ENCODE results near the gene RASA3.

RASA3 gene

DNA sequence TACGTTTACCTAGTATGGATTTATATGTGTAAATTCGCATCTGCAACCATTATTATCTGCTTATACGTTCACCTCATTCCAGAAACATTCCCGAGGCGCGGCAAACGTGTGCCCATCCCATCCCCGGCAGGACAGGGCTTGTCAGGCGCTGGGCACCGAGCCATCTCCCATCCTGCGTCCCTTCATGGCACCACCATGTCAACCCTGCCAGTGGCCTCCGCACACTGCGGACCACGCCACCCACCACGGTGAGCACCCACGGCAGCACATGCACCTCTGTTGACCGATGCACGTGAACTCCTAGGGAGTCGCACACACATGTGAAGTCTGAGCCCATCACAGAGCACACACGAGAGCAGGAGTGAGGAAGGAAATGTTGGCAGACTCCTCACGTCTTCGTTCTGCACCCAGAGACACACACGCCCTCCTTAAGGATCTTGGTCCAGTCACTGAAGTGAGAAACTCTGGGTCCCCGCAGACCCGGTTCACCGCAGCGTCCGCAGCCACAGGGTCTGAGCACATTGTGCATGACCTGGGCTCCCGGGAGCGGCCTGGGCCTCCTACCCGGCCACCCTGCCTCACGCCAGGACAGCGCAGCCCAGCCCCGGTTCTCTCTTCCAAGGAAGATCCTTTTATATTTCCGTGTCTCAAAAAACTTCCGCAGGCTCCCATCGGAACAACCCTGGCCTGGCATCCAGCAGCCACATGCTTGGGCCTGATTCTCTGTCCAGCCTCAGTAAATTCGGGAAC lies 90.2 kb downstream of the RASA3 start:
- TF ChIP-seq, protein P1, sequence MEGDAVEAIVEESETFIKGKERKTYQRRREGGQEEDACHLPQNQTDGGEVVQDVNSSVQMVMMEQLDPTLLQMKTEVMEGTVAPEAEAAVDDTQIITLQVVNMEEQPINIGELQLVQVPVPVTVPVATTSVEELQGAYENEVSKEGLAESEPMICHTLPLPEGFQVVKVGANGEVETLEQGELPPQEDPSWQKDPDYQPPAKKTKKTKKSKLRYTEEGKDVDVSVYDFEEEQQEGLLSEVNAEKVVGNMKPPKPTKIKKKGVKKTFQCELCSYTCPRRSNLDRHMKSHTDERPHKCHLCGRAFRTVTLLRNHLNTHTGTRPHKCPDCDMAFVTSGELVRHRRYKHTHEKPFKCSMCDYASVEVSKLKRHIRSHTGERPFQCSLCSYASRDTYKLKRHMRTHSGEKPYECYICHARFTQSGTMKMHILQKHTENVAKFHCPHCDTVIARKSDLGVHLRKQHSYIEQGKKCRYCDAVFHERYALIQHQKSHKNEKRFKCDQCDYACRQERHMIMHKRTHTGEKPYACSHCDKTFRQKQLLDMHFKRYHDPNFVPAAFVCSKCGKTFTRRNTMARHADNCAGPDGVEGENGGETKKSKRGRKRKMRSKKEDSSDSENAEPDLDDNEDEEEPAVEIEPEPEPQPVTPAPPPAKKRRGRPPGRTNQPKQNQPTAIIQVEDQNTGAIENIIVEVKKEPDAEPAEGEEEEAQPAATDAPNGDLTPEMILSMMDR (IDR thresholded peaks at IDR 0.05; ENCODE audit: low read depth, low read length), result no peak
- H3K4me3 ChIP-seq (ENCODE audit: low read depth, low read length), result no peak overlapping the region

DNA sequence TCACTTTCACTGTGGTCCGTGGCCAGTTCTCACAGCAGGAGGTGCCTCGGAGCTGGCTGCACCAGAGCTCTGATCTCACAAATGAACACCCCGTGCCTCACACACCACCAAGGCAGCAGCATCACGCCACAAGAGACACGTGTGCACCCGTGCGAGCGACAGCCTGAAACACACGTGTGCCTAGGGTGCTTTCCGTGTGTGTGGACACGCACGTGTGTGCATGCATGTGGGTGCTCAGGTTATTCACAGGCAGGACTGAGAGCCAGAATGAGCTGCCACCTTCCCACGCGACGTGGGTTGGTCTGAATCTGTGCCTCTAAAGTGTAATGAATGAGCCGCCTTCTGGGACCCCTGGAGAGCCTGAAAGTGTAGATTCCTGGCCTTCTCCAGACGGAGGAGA lies 90.9 kb downstream of the RASA3 start:
- TF ChIP-seq, protein P1 (IDR thresholded peaks at IDR 0.05; ENCODE audit: low read depth, low read length), result no peak
- H3K4me3 ChIP-seq (ENCODE audit: low read depth, low read length), result no peak overlapping the region

DNA sequence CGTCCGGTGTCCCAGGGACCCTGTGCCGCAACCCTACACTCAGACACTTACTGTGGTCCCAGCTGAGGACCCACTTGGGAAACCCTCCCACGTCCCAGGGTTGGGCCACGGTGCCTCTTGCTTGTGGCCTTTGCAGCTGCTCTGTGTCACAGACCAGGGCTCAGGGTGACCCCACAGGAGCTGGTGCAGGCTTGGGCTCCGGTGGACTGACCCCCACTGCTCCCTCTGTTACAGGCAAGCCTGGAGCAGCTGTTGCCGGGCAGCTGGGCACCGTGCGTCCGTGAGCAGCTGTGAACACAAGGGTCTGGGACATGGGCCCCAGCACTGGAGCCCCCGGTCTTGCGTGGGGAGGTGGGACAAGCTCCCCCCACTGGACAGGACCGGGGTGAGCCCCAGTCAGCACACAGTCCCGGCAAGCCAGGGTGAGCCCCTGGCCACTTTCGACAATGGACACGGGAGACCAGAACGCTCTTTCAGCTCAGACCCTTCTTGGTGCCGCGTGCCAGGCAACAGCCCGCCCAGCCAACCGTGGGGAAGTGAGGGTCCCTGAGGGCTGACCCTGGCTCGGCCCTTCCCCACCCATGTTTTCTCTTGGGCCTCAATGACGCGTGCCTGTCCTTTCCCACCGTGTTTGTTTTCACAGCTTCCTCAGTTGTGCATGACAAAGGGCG lies 92.8 kb downstream of the RASA3 start:
- TF ChIP-seq, protein P1 (IDR thresholded peaks at IDR 0.05; ENCODE audit: low read depth, low read length), result no peak
- H3K4me3 ChIP-seq (ENCODE audit: low read depth, low read length), result no peak overlapping the region

DNA sequence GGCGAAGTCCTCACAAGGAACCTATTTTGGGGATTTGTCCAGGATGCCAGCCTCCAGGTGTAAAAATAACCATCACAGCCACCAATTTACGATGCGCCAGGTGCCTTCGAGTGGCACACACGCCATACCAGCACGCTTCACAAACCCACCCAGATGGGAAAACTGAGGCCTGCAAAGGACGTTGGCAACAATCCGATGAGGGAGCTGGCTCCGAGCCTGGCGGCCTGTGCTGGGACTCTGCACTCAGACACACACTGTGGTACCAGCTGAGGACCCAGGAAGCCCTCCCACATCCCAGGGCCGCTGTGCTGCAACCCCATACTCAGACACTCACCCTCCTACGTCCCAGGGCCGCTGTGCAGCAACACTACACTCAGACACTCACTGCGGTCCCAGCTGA lies 93.5 kb downstream of the RASA3 start:
- TF ChIP-seq, protein P1 (IDR thresholded peaks at IDR 0.05; ENCODE audit: low read depth, low read length), result no peak
- H3K4me3 ChIP-seq (ENCODE audit: low read depth, low read length), result no peak overlapping the region

DNA sequence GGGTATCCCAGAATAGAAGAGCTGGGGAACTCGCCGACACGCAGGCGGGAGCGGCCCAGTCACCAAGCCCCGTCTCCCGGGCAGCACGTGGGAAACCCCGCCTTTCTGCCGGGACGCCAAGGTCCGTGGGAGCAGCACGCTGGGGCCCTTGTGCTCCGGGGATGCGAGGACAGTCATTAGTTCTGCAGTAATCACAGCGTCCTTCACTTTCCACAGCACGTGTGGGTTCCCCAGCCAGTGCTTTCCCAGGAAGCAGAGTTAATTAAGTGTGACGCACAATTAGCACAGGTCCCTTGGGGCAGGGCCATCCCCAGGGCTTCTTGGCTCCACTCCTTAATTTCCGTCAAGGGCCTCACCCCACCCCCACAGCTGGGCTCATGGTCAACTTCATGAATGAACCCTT lies 94.2 kb downstream of the RASA3 start:
- TF ChIP-seq, protein P1 (IDR thresholded peaks at IDR 0.05; ENCODE audit: low read depth, low read length), result no peak
- H3K4me3 ChIP-seq (ENCODE audit: low read depth, low read length), result no peak overlapping the region

DNA sequence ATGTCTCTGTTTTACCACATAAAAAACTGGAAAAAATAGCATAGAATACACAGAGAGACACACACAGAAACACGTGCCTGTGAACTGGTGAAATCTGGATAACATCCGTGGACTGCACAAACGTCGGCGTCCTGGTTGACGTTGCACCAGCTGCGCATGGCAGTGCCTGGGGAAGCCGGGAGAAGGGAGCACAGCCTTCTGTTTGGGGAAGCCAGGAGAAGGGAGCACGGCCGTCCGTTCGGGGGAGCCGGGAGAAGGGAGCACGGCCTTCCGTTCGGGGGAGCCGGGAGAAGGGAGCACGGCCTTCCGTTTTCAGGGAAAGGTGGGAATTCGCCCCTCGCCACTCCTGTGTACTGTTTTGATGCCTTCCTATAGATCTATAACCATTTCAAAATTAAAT lies 94.7 kb downstream of the RASA3 start:
- no peak overlapping the region for H3K4me3 ChIP-seq (ENCODE audit: low read depth, low read length)
- TF ChIP-seq, protein P1 (IDR thresholded peaks at IDR 0.05; ENCODE audit: low read depth, low read length), result no peak
